ENCODE data around the gene FAM20A.

- no peak for TF ChIP-seq EZH2 (IDR thresholded peaks at IDR 0.05; ENCODE audit: borderline replicate concordance, low read length)
- no peak for TF ChIP-seq CTCF (conservative IDR thresholded peaks at IDR 0.05 in 1 of 2, IDR thresholded peaks at IDR 0.05 in 1 of 2; ENCODE audit: extremely low read depth in 1 of 2, insufficient read depth in 1 of 2, low read depth in 1 of 2, low read length in 2 of 2)
Measured at GRCh38 chr17:68516732-68517131, 84.4 kb downstream of the FAM20A start.

All from mammary epithelial cell (primary cell).